ENCODE results near the gene REXO4. TPM values are rescaled to one million over a fixed set of nuclear protein-coding genes. Genes with fewer than 3 reads are reported as not detected.

The REXO4 gene
- total RNA-seq, 2 experiments from 2014 or later: 35.7 to 45.5 TPM

DNA sequence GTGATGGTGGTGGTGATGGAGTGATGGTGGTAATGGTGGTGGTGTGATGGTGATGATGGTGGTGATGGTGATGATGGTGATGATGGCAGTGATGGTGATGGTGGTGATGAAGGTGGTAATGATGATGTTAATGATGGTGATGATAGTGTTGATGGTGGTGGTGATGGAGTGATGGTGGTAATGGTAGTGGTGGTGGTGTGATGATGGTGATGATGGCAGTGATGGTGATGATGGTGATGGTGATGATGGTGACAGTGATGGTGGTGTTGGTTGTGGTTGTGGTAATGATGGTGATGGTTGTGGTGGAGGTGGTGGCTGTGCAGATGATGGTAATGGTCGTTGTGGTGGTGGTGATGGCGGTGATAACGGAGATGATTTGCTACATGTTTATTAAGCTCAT is 34.4 kb downstream of the REXO4 start:
- no TSS peak for BruUV-seq (replicated peaks)
- Histone ChIP-seq H3K27ac (ENCODE audit: low read depth, low read length, poor library complexity, severe bottlenecking) (no peak overlapping the region), H3K4me1 (ENCODE audit: insufficient read depth, low read length, poor library complexity, severe bottlenecking) (no peaks in the 10 kb centered on the region), H3K4me2 (ENCODE audit: low read length) (no peak overlapping the region), H3K36me3 (ENCODE audit: insufficient read depth, low read length) (no peaks in the 10 kb centered on the region), H3K9me2 (ENCODE audit: insufficient read depth, low read length) (no peaks in the 10 kb centered on the region), H2AFZ (ENCODE audit: low read length) (no peak overlapping the region), H3K79me2 (ENCODE audit: insufficient read depth, low read depth, low read length) (no peaks in the 10 kb centered on the region), H3K9me3 (ENCODE audit: low read length) (0 out of 2 replicates have a peak, but pooled peaks cover 7% of the 10 kb centered on the region), H4K20me1 (ENCODE audit: insufficient read depth, low read length) (no peaks in the 10 kb centered on the region), H3K4me3 (ENCODE audit: low read depth, low read length, poor library complexity, severe bottlenecking) (no peak overlapping the region)
- intact Hi-C loops (cut with micrococcal nuclease; ENCODE audit: unreplicated experiment): no loop called here
- ChIA-PET CTCF (ENCODE audit: unreplicated experiment) (no interaction called here), POLR2A (no interaction called here)
- TF ChIP-seq, protein P1, sequence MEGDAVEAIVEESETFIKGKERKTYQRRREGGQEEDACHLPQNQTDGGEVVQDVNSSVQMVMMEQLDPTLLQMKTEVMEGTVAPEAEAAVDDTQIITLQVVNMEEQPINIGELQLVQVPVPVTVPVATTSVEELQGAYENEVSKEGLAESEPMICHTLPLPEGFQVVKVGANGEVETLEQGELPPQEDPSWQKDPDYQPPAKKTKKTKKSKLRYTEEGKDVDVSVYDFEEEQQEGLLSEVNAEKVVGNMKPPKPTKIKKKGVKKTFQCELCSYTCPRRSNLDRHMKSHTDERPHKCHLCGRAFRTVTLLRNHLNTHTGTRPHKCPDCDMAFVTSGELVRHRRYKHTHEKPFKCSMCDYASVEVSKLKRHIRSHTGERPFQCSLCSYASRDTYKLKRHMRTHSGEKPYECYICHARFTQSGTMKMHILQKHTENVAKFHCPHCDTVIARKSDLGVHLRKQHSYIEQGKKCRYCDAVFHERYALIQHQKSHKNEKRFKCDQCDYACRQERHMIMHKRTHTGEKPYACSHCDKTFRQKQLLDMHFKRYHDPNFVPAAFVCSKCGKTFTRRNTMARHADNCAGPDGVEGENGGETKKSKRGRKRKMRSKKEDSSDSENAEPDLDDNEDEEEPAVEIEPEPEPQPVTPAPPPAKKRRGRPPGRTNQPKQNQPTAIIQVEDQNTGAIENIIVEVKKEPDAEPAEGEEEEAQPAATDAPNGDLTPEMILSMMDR (conservative IDR thresholded peaks at IDR 0.05; ENCODE audit: low read length): no peak
- TF ChIP-seq EZH2phosphoT487 (IDR thresholded peaks at IDR 0.05; ENCODE audit: borderline replicate concordance, low read depth, low read length): no peak
- no peak for DNase-seq (ENCODE audit: low spot score)

GRCh38 chr9:133382507-133383141 is 35.2 kb downstream of the REXO4 start:
- Histone ChIP-seq H3K9me2 (ENCODE audit: insufficient read depth, low read length) (no peaks in the 10 kb centered on the region), H3K4me2 (ENCODE audit: low read length) (no peak overlapping the region), H3K4me3 (ENCODE audit: low read depth, low read length, poor library complexity, severe bottlenecking) (no peak overlapping the region), H2AFZ (ENCODE audit: low read length) (no peak overlapping the region), H3K27ac (ENCODE audit: low read depth, low read length, poor library complexity, severe bottlenecking) (no peak overlapping the region), H3K4me1 (ENCODE audit: insufficient read depth, low read length, poor library complexity, severe bottlenecking) (no peaks in the 10 kb centered on the region), H3K36me3 (ENCODE audit: insufficient read depth, low read length) (no peaks in the 10 kb centered on the region), H3K79me2 (ENCODE audit: insufficient read depth, low read depth, low read length) (no peaks in the 10 kb centered on the region), H3K9me3 (ENCODE audit: low read length) (0 out of 2 replicates have a peak, but pooled peaks cover 7% of the 10 kb centered on the region), H4K20me1 (ENCODE audit: insufficient read depth, low read length) (no peaks in the 10 kb centered on the region)
- intact Hi-C loops (cut with micrococcal nuclease; ENCODE audit: unreplicated experiment): no loop called here
- ChIA-PET CTCF (ENCODE audit: unreplicated experiment) (no interaction called here), POLR2A (no interaction called here)
- DNase-seq (ENCODE audit: low spot score): no peak
- BruUV-seq (replicated peaks): no TSS peak
- TF ChIP-seq, protein P1 (conservative IDR thresholded peaks at IDR 0.05; ENCODE audit: low read length): no peak
- TF ChIP-seq EZH2phosphoT487 (IDR thresholded peaks at IDR 0.05; ENCODE audit: borderline replicate concordance, low read depth, low read length): no peak

DNA sequence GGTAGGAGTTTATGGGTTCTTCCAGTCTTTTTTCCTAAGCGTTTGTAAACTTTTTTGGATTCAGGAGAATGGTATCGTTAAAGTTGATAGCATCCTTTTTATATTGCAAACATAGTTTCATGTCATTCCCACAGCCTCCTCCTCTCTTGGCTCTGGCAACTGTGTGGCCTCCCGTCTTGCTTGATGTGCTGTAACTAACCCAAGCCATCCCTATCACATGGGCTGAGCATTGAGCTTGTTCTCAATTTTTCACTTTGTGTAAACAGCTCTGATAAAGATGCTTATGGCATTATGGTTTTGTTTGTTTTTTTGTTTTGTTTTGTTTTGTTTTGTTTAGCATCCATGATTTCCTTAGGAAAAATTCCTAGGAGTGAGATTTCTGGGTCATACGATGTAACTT is 37.1 kb downstream of the REXO4 start:
- no TSS peak for BruUV-seq (replicated peaks)
- intact Hi-C loops (cut with micrococcal nuclease; ENCODE audit: unreplicated experiment): no loop called here
- Histone ChIP-seq H3K36me3 (ENCODE audit: insufficient read depth, low read length) (no peaks in the 10 kb centered on the region), H3K27ac (ENCODE audit: low read depth, low read length, poor library complexity, severe bottlenecking) (no peak overlapping the region), H3K9me2 (ENCODE audit: insufficient read depth, low read length) (no peaks in the 10 kb centered on the region), H2AFZ (ENCODE audit: low read length) (no peak overlapping the region), H3K9me3 (ENCODE audit: low read length) (0 out of 2 replicates have a peak, but pooled peaks cover 7% of the 10 kb centered on the region), H4K20me1 (ENCODE audit: insufficient read depth, low read length) (no peaks in the 10 kb centered on the region), H3K4me3 (ENCODE audit: low read depth, low read length, poor library complexity, severe bottlenecking) (no peak overlapping the region), H3K4me2 (ENCODE audit: low read length) (no peak overlapping the region), H3K79me2 (ENCODE audit: insufficient read depth, low read depth, low read length) (peaks cover under 1% of the 10 kb centered on the region; the same call in 1 of the 2 replicates), H3K4me1 (ENCODE audit: insufficient read depth, low read length, poor library complexity, severe bottlenecking) (peaks cover 7% of the 10 kb centered on the region)
- ChIA-PET CTCF (ENCODE audit: unreplicated experiment) (no interaction called here), POLR2A (interaction anchor here (0.6 to 0.7 kb wide), 2 partner anchors 24 to 106 kb away, joined by 3 to 10 read pairs; no protein-coding TSS in a partner anchor)
- TF ChIP-seq, protein P1 (conservative IDR thresholded peaks at IDR 0.05; ENCODE audit: low read length): no peak
- no peak for TF ChIP-seq EZH2phosphoT487 (IDR thresholded peaks at IDR 0.05; ENCODE audit: borderline replicate concordance, low read depth, low read length)
- DNase-seq (ENCODE audit: low spot score): no peak
